Inflammatory macrophage treated with lipopolysaccharide for 1 hour (primary cell): ENCODE results near the gene SMU1.

Experiments used
- DNase-seq, 2 donors: peaks; one replicate each; pipeline ENCODE4 v3.0.0-alpha.2; 2020 to 2022

Gene SMU1

GRCh38 chr9:33043671-33044070, 32.8 kb downstream of the SMU1 start:
- DNase-seq = no peak

- no peak for DNase-seq
Measured at GRCh38 chr9:33042473-33042872, 34.0 kb downstream of the SMU1 start.

- DNase-seq = peak; percentile 85 to 92
Measured at GRCh38 chr9:33041432-33042188, 34.9 kb downstream of the SMU1 start.

GRCh38 chr9:33040792-33041431, 35.6 kb downstream of the SMU1 start:
- DNase-seq = no peak

GRCh38 chr9:33032865-33033264, 43.6 kb downstream of the SMU1 start:
- no peak for DNase-seq

GRCh38 chr9:33032292-33032691, 44.2 kb downstream of the SMU1 start:
- DNase-seq = no peak

- no peak for DNase-seq
Measured at GRCh38 chr9:33030285-33030684, 46.2 kb downstream of the SMU1 start.

- peak; percentile 94 for DNase-seq
Measured at GRCh38 chr9:33029231-33029786, 47.2 kb downstream of the SMU1 start.

GRCh38 chr9:33025572-33026342, 50.7 kb downstream of the SMU1 start:
- peak; percentile 60 to 65 for DNase-seq

- DNase-seq = peak; percentile 96 to 97
Measured at GRCh38 chr9:33024966-33025571, 51.4 kb downstream of the SMU1 start, which contains the start of gene DNAJA1. DNAJA1 (plus strand) TSS chr9:33025273; CDS start chr9:33026485, 1,212 bp downstream.

GRCh38 chr9:33024126-33024965, 52.1 kb downstream of the SMU1 start:
- no peak for DNase-seq

- DNase-seq = no peak
Measured at GRCh38 chr9:33023661-33024060, 52.8 kb downstream of the SMU1 start.

GRCh38 chr9:33022755-33023154, 53.7 kb downstream of the SMU1 start:
- no peak for DNase-seq

- DNase-seq = no peak
Measured at GRCh38 chr9:33022303-33022702, 54.2 kb downstream of the SMU1 start.

- no peak for DNase-seq
Measured at GRCh38 chr9:33019797-33020196, 56.7 kb downstream of the SMU1 start.

GRCh38 chr9:33017283-33018041, 59.0 kb downstream of the SMU1 start:
- DNase-seq = peak in 1 of 2 donors; percentile 60

GRCh38 chr9:33014665-33015014, 61.8 kb downstream of the SMU1 start:
- DNase-seq = no peak

GRCh38 chr9:33013962-33014664, 62.4 kb downstream of the SMU1 start:
- no peak for DNase-seq

GRCh38 chr9:33012328-33013069, 64.0 kb downstream of the SMU1 start:
- peak; percentile 43 to 82 for DNase-seq

GRCh38 chr9:33011831-33012230, 64.6 kb downstream of the SMU1 start:
- DNase-seq = peak; percentile 35 to 64
